Epithelial cell of proximal tubule (primary cell): ENCODE results near the gene NEK7. TPM values are rescaled to one million over a fixed set of nuclear protein-coding genes. Genes with fewer than 3 reads are reported as not detected.
A peak's percentile ranks its signal among the peaks of the same experiment; 100 is the strongest.

Source experiments
- DNase-seq: peaks from one replicate; pipeline ENCODE4 v3.0.0-alpha.2; 2011; ENCODE audit warnings: low read depth
- H3K4me3 ChIP-seq: 2 replicates; pipeline ENCODE4 v1.5.1; 2011; ENCODE audit warnings: low read depth, mild to moderate bottlenecking, low read length
- CTCF ChIP-seq: conservative IDR thresholded peaks from 2 replicates; pipeline ENCODE4 v1.5.1; 2012; ENCODE audit warnings: low read depth, mild to moderate bottlenecking, low read length
- total RNA-seq: library from RNA; depleted of rRNA; stranded (reverse); fragments of >200 nt; gene quantifications from 2 replicates; pipeline ENCODE4 v1.2.3, GENCODE V29; 2015

Gene NEK7
- total RNA-seq, 1 donor from 2014 or later, result 20.5 TPM

- no peak for DNase-seq
- TF ChIP-seq CTCF, result peak; percentile 17
- no peak overlapping the region for H3K4me3 ChIP-seq
These were observed 118.8 kb downstream of the NEK7 start for GRCh38 chr1:198275597-198275996.

GRCh38 chr1:198276241-198276640 lies 119.4 kb downstream of the NEK7 start:
- TF ChIP-seq CTCF, result no peak
- no peak overlapping the region for H3K4me3 ChIP-seq
- no peak for DNase-seq

- H3K4me3 ChIP-seq, result no peak overlapping the region
- TF ChIP-seq CTCF, result no peak
- no peak for DNase-seq
These were observed 122.1 kb downstream of the NEK7 start for GRCh38 chr1:198278943-198279342.

GRCh38 chr1:198280080-198280479 lies 123.3 kb downstream of the NEK7 start:
- no peak for DNase-seq
- TF ChIP-seq CTCF, result no peak
- H3K4me3 ChIP-seq, result no peak overlapping the region

GRCh38 chr1:198281911-198282310 lies 125.1 kb downstream of the NEK7 start:
- TF ChIP-seq CTCF, result no peak
- H3K4me3 ChIP-seq, result no peak overlapping the region
- DNase-seq, result no peak

GRCh38 chr1:198283222-198283621 lies 126.4 kb downstream of the NEK7 start:
- H3K4me3 ChIP-seq, result no peak overlapping the region
- TF ChIP-seq CTCF, result no peak
- no peak for DNase-seq

GRCh38 chr1:198287916-198288315 lies 131.1 kb downstream of the NEK7 start:
- TF ChIP-seq CTCF, result no peak
- no peak for DNase-seq
- no peak overlapping the region for H3K4me3 ChIP-seq
